ENCODE results near the gene PPP2R3A.

Gene PPP2R3A

GRCh38 chr3:136069933-136070332 lies 104.4 kb downstream of the PPP2R3A start:
- no peak overlapping the region for H3K9ac ChIP-seq (ENCODE audit: low read length)
- H3K36me3 ChIP-seq (replicated peaks; ENCODE audit: insufficient read depth, low read length) = no peaks in the 10 kb centered on the region
- TF ChIP-seq CTCF (IDR thresholded peaks at IDR 0.05; ENCODE audit: low read length) (no peak), EZH2phosphoT487 (IDR thresholded peaks at IDR 0.05; ENCODE audit: low read length) (no peak), EZH2 (optimal IDR thresholded peaks at IDR 0.05; ENCODE audit: low read depth, low read length) (no peak)
- no peaks in the 10 kb centered on the region for H3K79me2 ChIP-seq (ENCODE audit: low read length)
- H3F3A ChIP-seq (ENCODE audit: insufficient read depth, low read length) = no peaks in the 10 kb centered on the region
- no peak overlapping the region for H3K27ac ChIP-seq (ENCODE audit: low read length)
- no peak for DNase-seq
- H3K9me2 ChIP-seq (replicated peaks; ENCODE audit: insufficient read depth, low read length) = no peaks in the 10 kb centered on the region
- no peaks in the 10 kb centered on the region for H4K20me1 ChIP-seq (ENCODE audit: insufficient read depth, low read length)
- H3K4me3 ChIP-seq (ENCODE audit: low read length) = no peak overlapping the region
- H2AFZ ChIP-seq (ENCODE audit: low read length) = no peak overlapping the region
- no peaks in the 10 kb centered on the region for H3K4me1 ChIP-seq (ENCODE audit: low read length)
- H3K27me3 ChIP-seq (replicated peaks; ENCODE audit: insufficient read depth, low read length) = no peaks in the 10 kb centered on the region
- no peak overlapping the region for H3K4me2 ChIP-seq (ENCODE audit: low read depth, low read length)
- no peaks in the 10 kb centered on the region for H3K9me3 ChIP-seq (replicated peaks; ENCODE audit: insufficient read depth, low read length)

DNA sequence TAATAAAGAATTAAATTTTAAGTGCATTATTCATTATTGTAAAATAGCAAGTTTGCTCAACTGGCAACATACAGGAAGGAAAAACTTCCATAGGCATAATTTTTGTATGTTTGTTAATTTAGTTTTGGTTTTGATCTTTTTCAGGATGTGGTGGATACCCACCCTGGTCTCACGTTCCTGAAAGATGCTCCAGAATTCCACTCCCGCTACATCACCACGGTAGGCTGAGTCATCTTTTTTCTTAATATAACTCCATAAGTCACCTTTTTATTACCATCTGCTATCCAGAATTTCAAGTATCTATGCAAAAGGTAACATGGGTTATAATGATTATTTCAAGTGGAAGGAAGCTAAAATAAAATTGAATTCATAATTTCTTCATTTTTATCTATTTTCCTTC lies 104.8 kb downstream of the PPP2R3A start:
- H3K4me3 ChIP-seq (ENCODE audit: low read length) = no peak overlapping the region
- DNase-seq = no peak
- no peak overlapping the region for H3K27ac ChIP-seq (ENCODE audit: low read length)
- TF ChIP-seq CTCF (IDR thresholded peaks at IDR 0.05; ENCODE audit: low read length) = no peak
- TF ChIP-seq EZH2 (optimal IDR thresholded peaks at IDR 0.05; ENCODE audit: low read depth, low read length) = no peak
- TF ChIP-seq EZH2phosphoT487 (IDR thresholded peaks at IDR 0.05; ENCODE audit: low read length) = no peak
- H3K4me2 ChIP-seq (ENCODE audit: low read depth, low read length) = no peak overlapping the region
- H3K9me3 ChIP-seq (replicated peaks; ENCODE audit: insufficient read depth, low read length) = no peaks in the 10 kb centered on the region
- H3K79me2 ChIP-seq (ENCODE audit: low read length) = no peaks in the 10 kb centered on the region
- H3K27me3 ChIP-seq (replicated peaks; ENCODE audit: insufficient read depth, low read length) = no peaks in the 10 kb centered on the region
- no peaks in the 10 kb centered on the region for H4K20me1 ChIP-seq (ENCODE audit: insufficient read depth, low read length)
- H2AFZ ChIP-seq (ENCODE audit: low read length) = no peak overlapping the region
- no peak overlapping the region for H3K9ac ChIP-seq (ENCODE audit: low read length)
- H3K36me3 ChIP-seq (replicated peaks; ENCODE audit: insufficient read depth, low read length) = no peaks in the 10 kb centered on the region
- H3K4me1 ChIP-seq (ENCODE audit: low read length) = no peaks in the 10 kb centered on the region
- no peaks in the 10 kb centered on the region for H3F3A ChIP-seq (ENCODE audit: insufficient read depth, low read length)
- H3K9me2 ChIP-seq (replicated peaks; ENCODE audit: insufficient read depth, low read length) = no peaks in the 10 kb centered on the region

GRCh38 chr3:136070953-136071949 lies 105.7 kb downstream of the PPP2R3A start:
- H3K9me2 ChIP-seq (replicated peaks; ENCODE audit: insufficient read depth, low read length) = no peaks in the 10 kb centered on the region
- no peaks in the 10 kb centered on the region for H3K79me2 ChIP-seq (ENCODE audit: low read length)
- no peak overlapping the region for H2AFZ ChIP-seq (ENCODE audit: low read length)
- H3K4me1 ChIP-seq (ENCODE audit: low read length) = no peaks in the 10 kb centered on the region
- DNase-seq = peak; percentile 19
- no peaks in the 10 kb centered on the region for H3K36me3 ChIP-seq (replicated peaks; ENCODE audit: insufficient read depth, low read length)
- H3F3A ChIP-seq (ENCODE audit: insufficient read depth, low read length) = no peaks in the 10 kb centered on the region
- no peaks in the 10 kb centered on the region for H3K9me3 ChIP-seq (replicated peaks; ENCODE audit: insufficient read depth, low read length)
- no peak overlapping the region for H3K27ac ChIP-seq (ENCODE audit: low read length)
- H3K4me3 ChIP-seq (ENCODE audit: low read length) = no peak overlapping the region
- TF ChIP-seq EZH2 (optimal IDR thresholded peaks at IDR 0.05; ENCODE audit: low read depth, low read length) (no peak), CTCF (IDR thresholded peaks at IDR 0.05; ENCODE audit: low read length) (peak; percentile 34)
- H4K20me1 ChIP-seq (ENCODE audit: insufficient read depth, low read length) = no peaks in the 10 kb centered on the region
- no peak overlapping the region for H3K4me2 ChIP-seq (ENCODE audit: low read depth, low read length)
- no peak overlapping the region for H3K9ac ChIP-seq (ENCODE audit: low read length)
- no peaks in the 10 kb centered on the region for H3K27me3 ChIP-seq (replicated peaks; ENCODE audit: insufficient read depth, low read length)
